ENCODE data around the gene TTLL3. TPM values are rescaled to one million over a fixed set of nuclear protein-coding genes. Genes with fewer than 3 reads are reported as not detected.
"Not testable (repeated sequence)": the region's sequence is repeated elsewhere in the genome, so short reads cannot be mapped to it uniquely, and the experiment has no call there.

TTLL3 gene
- polyA plus RNA-seq, 3 donors: 1.1 to 196 (median 1.8) TPM

GRCh38 chr3:9770276-9770812 is 39.7 kb upstream of the TTLL3 start:
- H3K4me2 ChIP-seq (replicated peaks; ENCODE audit: extremely low read depth, low read length, poor library complexity, severe bottlenecking): peak overlapping the region; percentile 96
- Mint-ChIP-seq H3K27me3 (ENCODE audit: low read depth in 3 of 3) (peaks cover 0 to 18% (median 12%) of the 10 kb centered on the region in 3 donors), H3K4me3 (peak overlapping the region; percentile 72 to 85), H3K27ac (peak overlapping the region in 4 of 7 donors; percentile 32 to 70 (median 61)), H3K36me3 (peaks cover 16 to 21% of the 10 kb centered on the region in 2 donors), H3K9me3 (peaks cover 0 to 1% (median 0%) of the 10 kb centered on the region in 7 donors), H3K4me1 (peaks cover 55% of the 10 kb centered on the region)
- H3K36me3 ChIP-seq (replicated peaks in 1 of 2; ENCODE audit: control insufficient read depth in 1 of 2, insufficient read depth in 2 of 2, low read length in 2 of 2): peaks cover 9 to 13% of the 10 kb centered on the region in 2 donors
- no peak for DNase-seq
- peak overlapping the region; percentile 90 for H2AFZ ChIP-seq (ENCODE audit: insufficient read depth, low read depth, low read length, poor library complexity, severe bottlenecking)
- intact Hi-C loops (cut with micrococcal nuclease): no loop called here
- H3K9ac ChIP-seq (ENCODE audit: insufficient read depth, low read length, poor library complexity, severe bottlenecking): peak overlapping the region; percentile 83
- peaks cover 44 to 51% of the 10 kb centered on the region in 2 donors for H3K4me1 ChIP-seq (ENCODE audit: control insufficient read depth in 1 of 2, insufficient read depth in 2 of 2, low read length in 2 of 2)
- peak overlapping the region in 1 of 2 donors; percentile 80 for H3K27ac ChIP-seq (ENCODE audit: low read depth in 1 of 2, low read length in 2 of 2)
- 29% methylated on average over 15 of the region's 15 CpGs for WGBS (ENCODE audit: insufficient coverage)
- H3K27me3 ChIP-seq (ENCODE audit: control insufficient read depth in 2 of 2, insufficient read depth in 2 of 2, low read length in 2 of 2): no peaks in the 10 kb centered on the region
- peak overlapping the region; percentile 58 to 89 (median 81) for H3K4me3 ChIP-seq (replicated peaks in 1 of 3; ENCODE audit: low read depth in 2 of 3, low read length in 3 of 3)
- peaks cover 6% of the 10 kb centered on the region for H4K20me1 ChIP-seq (ENCODE audit: insufficient read depth, low read length)
- H3K79me2 ChIP-seq (ENCODE audit: insufficient read depth, low read length): peaks cover 18% of the 10 kb centered on the region
- TF ChIP-seq CTCF (IDR thresholded peaks at IDR 0.05): no peak
- no peaks in the 10 kb centered on the region for H3K9me3 ChIP-seq (replicated peaks in 1 of 2; ENCODE audit: control insufficient read depth in 1 of 2, insufficient read depth in 1 of 2, low read length in 2 of 2)

- H3K27ac Mint-ChIP-seq; H3K27me3 ChIP-seq (ENCODE audit: control insufficient read depth in 2 of 2, insufficient read depth in 2 of 2, low read length in 2 of 2); H3K9me3 Mint-ChIP-seq; H3K27ac ChIP-seq (ENCODE audit: low read depth in 1 of 2, low read length in 2 of 2); H4K20me1 ChIP-seq (ENCODE audit: insufficient read depth, low read length); H3K9ac ChIP-seq (ENCODE audit: insufficient read depth, low read length, poor library complexity, severe bottlenecking); H3K9me3 ChIP-seq (replicated peaks in 1 of 2; ENCODE audit: control insufficient read depth in 1 of 2, insufficient read depth in 1 of 2, low read length in 2 of 2); intact Hi-C loops (cut with micrococcal nuclease); DNase-seq; H3K4me2 ChIP-seq (replicated peaks; ENCODE audit: extremely low read depth, low read length, poor library complexity, severe bottlenecking); H3K4me3 ChIP-seq (replicated peaks in 1 of 3; ENCODE audit: low read depth in 2 of 3, low read length in 3 of 3); H3K36me3 ChIP-seq (replicated peaks in 1 of 2; ENCODE audit: control insufficient read depth in 1 of 2, insufficient read depth in 2 of 2, low read length in 2 of 2); H2AFZ ChIP-seq (ENCODE audit: insufficient read depth, low read depth, low read length, poor library complexity, severe bottlenecking): not testable (repeated sequence)
- peaks cover 2 to 19% (median 12%) of the 10 kb centered on the region in 3 donors for H3K27me3 Mint-ChIP-seq (ENCODE audit: low read depth in 3 of 3)
- peaks cover 10 to 15% of the 10 kb centered on the region in 2 donors for H3K36me3 Mint-ChIP-seq
- H3K4me1 Mint-ChIP-seq: peaks cover 53% of the 10 kb centered on the region
- Histone ChIP-seq H3K79me2 (ENCODE audit: insufficient read depth, low read length) (peaks cover 18% of the 10 kb centered on the region), H3K4me1 (ENCODE audit: control insufficient read depth in 1 of 2, insufficient read depth in 2 of 2, low read length in 2 of 2) (peaks cover 41 to 50% of the 10 kb centered on the region in 2 donors)
- WGBS (ENCODE audit: insufficient coverage): no CpG with 5 or more reads among the region's 2 CpGs
- H3K4me3 Mint-ChIP-seq: peak overlapping the region in 1 of 2 donors; percentile 60
Observed at GRCh38 chr3:9771007-9771406, 39.1 kb upstream of the TTLL3 start.

Data from CD14-positive monocyte (primary cell).